ENCODE measurements around the gene LHFPL6.

LHFPL6 gene

DNA sequence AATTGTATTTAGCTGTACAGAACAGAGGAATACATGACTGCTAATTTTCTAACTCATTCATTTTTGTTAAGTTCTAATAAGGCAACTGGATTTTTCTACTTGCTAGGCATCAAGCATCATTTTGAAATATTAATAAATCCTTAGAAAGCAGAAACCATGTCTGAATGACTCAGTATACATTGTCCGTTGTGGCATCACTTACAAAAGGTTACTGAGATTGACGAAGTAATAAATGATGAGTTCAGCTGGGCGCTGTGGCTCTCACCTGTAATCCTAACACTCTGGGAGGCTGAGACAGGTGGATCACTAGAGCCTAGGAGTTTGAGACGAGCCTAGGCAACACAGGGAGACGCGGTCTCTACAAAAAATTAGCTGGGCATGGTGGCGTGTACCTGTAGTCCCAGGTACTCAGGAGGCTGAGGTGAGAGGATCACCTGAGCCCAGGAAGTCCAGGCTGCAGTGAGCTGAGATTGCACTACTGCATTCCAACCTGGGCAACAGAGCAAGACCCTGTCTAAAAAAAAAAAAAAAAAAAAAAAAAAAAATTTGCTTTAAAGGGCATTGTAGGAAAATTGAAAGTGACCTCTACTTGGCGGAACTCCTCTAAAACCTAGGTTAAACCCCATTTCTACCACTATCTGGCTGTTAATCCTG, 36.6 kb downstream of the LHFPL6 start:
- no peaks in the 10 kb centered on the region for H3K36me3 ChIP-seq
- H3K9me3 ChIP-seq, result no peaks in the 10 kb centered on the region
- TF ChIP-seq, protein P1, sequence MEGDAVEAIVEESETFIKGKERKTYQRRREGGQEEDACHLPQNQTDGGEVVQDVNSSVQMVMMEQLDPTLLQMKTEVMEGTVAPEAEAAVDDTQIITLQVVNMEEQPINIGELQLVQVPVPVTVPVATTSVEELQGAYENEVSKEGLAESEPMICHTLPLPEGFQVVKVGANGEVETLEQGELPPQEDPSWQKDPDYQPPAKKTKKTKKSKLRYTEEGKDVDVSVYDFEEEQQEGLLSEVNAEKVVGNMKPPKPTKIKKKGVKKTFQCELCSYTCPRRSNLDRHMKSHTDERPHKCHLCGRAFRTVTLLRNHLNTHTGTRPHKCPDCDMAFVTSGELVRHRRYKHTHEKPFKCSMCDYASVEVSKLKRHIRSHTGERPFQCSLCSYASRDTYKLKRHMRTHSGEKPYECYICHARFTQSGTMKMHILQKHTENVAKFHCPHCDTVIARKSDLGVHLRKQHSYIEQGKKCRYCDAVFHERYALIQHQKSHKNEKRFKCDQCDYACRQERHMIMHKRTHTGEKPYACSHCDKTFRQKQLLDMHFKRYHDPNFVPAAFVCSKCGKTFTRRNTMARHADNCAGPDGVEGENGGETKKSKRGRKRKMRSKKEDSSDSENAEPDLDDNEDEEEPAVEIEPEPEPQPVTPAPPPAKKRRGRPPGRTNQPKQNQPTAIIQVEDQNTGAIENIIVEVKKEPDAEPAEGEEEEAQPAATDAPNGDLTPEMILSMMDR (IDR thresholded peaks at IDR 0.05), result no peak
- H3K27me3 ChIP-seq, result no peaks in the 10 kb centered on the region
- H3K4me3 ChIP-seq (ENCODE audit: low read depth in 1 of 2, low read length in 1 of 2), result no peak overlapping the region
- no peaks in the 10 kb centered on the region for H3K4me1 ChIP-seq (ENCODE audit: control insufficient read depth in 1 of 2, insufficient read depth in 1 of 2, low read depth in 1 of 2, low read length in 1 of 2)
- no peak overlapping the region for H3K27ac ChIP-seq

DNA sequence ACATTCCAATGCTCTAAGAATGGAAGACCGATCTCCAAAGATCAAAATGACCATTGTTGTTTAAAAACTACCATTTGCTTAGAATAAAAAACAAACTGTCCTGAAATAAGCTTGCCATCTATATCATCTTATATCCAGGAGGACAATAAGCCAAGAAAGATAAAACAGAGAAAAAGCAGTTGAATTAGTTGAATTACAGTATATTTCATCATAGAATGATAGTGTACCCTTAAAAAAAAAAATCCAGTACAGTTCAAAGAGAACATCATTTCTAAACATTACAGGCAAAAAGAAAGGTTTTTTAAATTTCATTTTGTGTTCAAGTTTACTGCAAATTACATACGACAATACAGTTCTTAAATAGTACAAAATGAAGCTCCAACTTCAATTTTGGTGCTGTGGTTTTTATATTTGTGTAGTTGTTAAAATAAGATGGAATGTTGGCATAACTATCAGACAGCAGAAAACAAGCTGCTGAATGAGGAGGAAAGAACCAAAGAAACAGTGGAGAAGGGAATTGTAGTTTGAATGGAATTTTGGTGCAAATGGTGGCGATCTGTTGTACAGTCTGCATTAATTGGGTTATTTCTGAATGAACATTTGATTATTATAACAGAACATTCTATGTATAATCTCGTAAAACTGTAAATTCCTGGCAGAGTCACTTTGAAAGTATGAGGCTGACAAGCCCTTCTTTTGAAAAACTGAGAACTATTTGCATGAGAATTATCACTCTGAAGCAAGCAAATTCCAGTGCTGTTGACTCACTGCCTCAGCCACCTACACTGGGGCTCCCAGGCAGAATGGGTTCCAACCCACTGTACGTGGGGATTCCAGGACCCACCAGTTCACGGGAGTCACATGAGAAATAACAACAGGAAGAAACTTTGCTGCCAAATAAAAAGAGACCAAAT, 37.7 kb downstream of the LHFPL6 start:
- Histone ChIP-seq H3K4me1 (ENCODE audit: control insufficient read depth in 1 of 2, insufficient read depth in 1 of 2, low read depth in 1 of 2, low read length in 1 of 2) (no peaks in the 10 kb centered on the region), H3K4me3 (ENCODE audit: low read depth in 1 of 2, low read length in 1 of 2) (no peak overlapping the region), H3K9me3 (no peaks in the 10 kb centered on the region), H3K27me3 (no peaks in the 10 kb centered on the region), H3K36me3 (no peaks in the 10 kb centered on the region), H3K27ac (no peak overlapping the region)
- TF ChIP-seq, protein P1 (IDR thresholded peaks at IDR 0.05), result no peak

DNA sequence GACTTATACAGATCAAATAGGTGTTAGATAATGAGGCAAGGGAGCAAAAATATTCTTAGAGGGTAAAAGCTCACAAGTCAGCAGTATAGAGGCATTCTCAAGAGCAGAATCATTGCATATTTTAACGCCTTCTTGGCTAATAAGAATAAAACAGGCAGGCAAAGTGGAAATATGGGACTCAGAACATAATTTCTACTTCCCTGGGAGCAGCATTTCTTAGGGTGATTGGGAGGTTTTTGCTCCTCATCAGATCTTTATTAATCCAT, 39.6 kb downstream of the LHFPL6 start:
- TF ChIP-seq, protein P1 (IDR thresholded peaks at IDR 0.05), result no peak
- Histone ChIP-seq H3K4me3 (ENCODE audit: low read depth in 1 of 2, low read length in 1 of 2) (no peak overlapping the region), H3K27me3 (no peaks in the 10 kb centered on the region), H3K27ac (no peak overlapping the region), H3K36me3 (no peaks in the 10 kb centered on the region), H3K4me1 (ENCODE audit: control insufficient read depth in 1 of 2, insufficient read depth in 1 of 2, low read depth in 1 of 2, low read length in 1 of 2) (no peaks in the 10 kb centered on the region), H3K9me3 (no peaks in the 10 kb centered on the region)

DNA sequence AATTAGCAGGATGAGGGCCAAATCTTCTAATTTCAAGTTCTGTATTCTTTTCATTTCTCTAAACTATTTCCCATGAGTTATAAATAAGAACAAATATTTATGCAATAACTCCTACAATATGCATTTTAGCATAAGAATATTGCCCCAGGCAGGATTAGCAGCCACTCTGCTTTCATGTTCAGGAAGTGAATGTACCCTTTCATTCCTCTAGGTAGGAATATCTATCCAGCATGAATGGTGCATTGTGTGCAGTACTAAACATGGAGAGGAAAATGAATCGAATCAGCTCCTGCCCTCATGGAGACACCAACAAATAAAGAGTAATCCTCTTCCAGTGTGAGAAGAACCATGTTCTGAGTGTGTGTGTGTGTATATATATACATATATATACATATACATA, 41.0 kb downstream of the LHFPL6 start:
- TF ChIP-seq, protein P1 (IDR thresholded peaks at IDR 0.05), result no peak

DNA sequence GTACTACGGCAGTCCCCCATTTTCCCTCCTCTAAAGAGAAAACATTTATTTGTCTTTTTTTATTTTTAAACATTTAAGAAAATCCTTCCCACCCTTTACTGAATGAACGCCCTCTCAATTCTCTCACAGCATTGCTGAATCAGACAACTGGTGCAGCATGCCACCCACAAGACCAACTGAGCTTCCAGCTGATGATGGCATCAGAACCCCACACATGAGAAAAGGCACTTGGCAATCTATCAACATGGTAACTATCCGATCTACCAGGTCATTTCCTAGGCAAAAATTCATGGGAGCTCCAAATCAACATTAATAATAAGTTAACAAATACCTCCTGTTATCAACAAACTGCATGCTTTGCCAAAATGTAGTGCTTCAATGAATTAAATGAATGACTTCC, 43.1 kb downstream of the LHFPL6 start:
- Histone ChIP-seq H3K36me3 (no peaks in the 10 kb centered on the region), H3K4me1 (ENCODE audit: control insufficient read depth in 1 of 2, insufficient read depth in 1 of 2, low read depth in 1 of 2, low read length in 1 of 2) (no peaks in the 10 kb centered on the region), H3K4me3 (ENCODE audit: low read depth in 1 of 2, low read length in 1 of 2) (no peak overlapping the region), H3K27me3 (no peaks in the 10 kb centered on the region), H3K27ac (no peak overlapping the region), H3K9me3 (no peaks in the 10 kb centered on the region)
- TF ChIP-seq, protein P1 (IDR thresholded peaks at IDR 0.05), result no peak

More for the DNA sequence above, 41.0 kb downstream of the LHFPL6 start:
- no peak overlapping the region for H3K4me3 ChIP-seq (ENCODE audit: low read depth in 1 of 2, low read length in 1 of 2)
- H3K27me3 ChIP-seq, result no peaks in the 10 kb centered on the region
- no peak overlapping the region for H3K27ac ChIP-seq
- H3K4me1 ChIP-seq (ENCODE audit: control insufficient read depth in 1 of 2, insufficient read depth in 1 of 2, low read depth in 1 of 2, low read length in 1 of 2), result no peaks in the 10 kb centered on the region
- no peaks in the 10 kb centered on the region for H3K9me3 ChIP-seq
- H3K36me3 ChIP-seq, result no peaks in the 10 kb centered on the region
